HCT116 (cell line): ENCODE measurements around the gene KMT2D. TPM values are rescaled to one million over a fixed set of nuclear protein-coding genes. Genes with fewer than 3 reads are reported as not detected.

Experiments
- ATAC-seq: fragments of 200-7000 bp; cut with Tn5 transposase; 2 replicates; pipeline ENCODE4 v1.9.1; 2020; ENCODE audit warnings: mild to moderate bottlenecking, moderate library complexity
- BruUV-seq: library from RNA; stranded (reverse); fragments of 400-500 nt; replicated peaks from 2 replicates; lab custom pipeline; 2021; lab: Mats Ljungman, UMichigan
- CTCF ChIA-PET: fragments of 300-600 bp; sonication (Branson Sonifier 250); formaldehyde crosslinking; loops from one replicate; lab custom pipeline; 2021; ENCODE audit warnings: antibody characterized with exemption; lab: Charles Lee
- POLR2A ChIA-PET: fragments of 300-600, 350-600 bp; sonication (Branson Sonifier 250); formaldehyde crosslinking; loops from one replicate; lab custom pipeline; 2021; ENCODE audit warnings: antibody characterized with exemption; lab: Charles Lee
- RAD21 ChIA-PET, 2 experiments: fragments of 300-600 bp; sonication (Branson Sonifier 250); formaldehyde crosslinking; loops; one replicate each; lab custom pipeline; 2023; ENCODE audit warnings: low total read pairs in 2 of 2; ENCODE audit not compliant: uncharacterized antibody in 2 of 2, unreplicated experiment in 2 of 2, low non-redundant PET in 1 of 2; lab: Charles Lee
- DNase-seq: peaks from one replicate; pipeline ENCODE4 v3.0.0-alpha.2; 2010; ENCODE audit warnings: low read depth, low spot score
- H2AFZ ChIP-seq: fragments of 200-600 bp; shearing (Covaris generic), sonication (generic); 2 replicates; pipeline ENCODE4 v1.6.1; 2017; ENCODE audit warnings: low read depth, mixed run types, mixed read lengths, antibody characterized with exemption, low read length; ENCODE audit not compliant: poor library complexity, severe bottlenecking
- H3K27ac ChIP-seq: 2 replicates; pipeline ENCODE4 v1.5.1; 2012; ENCODE audit warnings: low read depth, low read length
- H3K27me3 ChIP-seq: fragments of 200-600 bp; sonication (generic); 2 replicates; pipeline ENCODE4 v1.6.1; 2016; ENCODE audit warnings: mixed run types, low read length, mixed read lengths; ENCODE audit not compliant: insufficient read depth
- H3K36me3 ChIP-seq, 2 experiments: fragments of 200-500 bp in 1 of 2; fragments of 200-600 bp in 1 of 2; sonication (Bioruptor generic) in 1 of 2; sonication (generic) in 1 of 2; 2 replicates each; pipeline versions ENCODE4 v1.5.1 to v1.6.1; 2014 to 2016; ENCODE audit warnings: low read length in 2 of 2, inconsistent platforms in 1 of 2, mixed read lengths in 1 of 2, mixed run types in 1 of 2; ENCODE audit not compliant: insufficient read depth in 2 of 2, control insufficient read depth in 1 of 2
- H3K4me1 ChIP-seq, 2 experiments: fragments of 200-600 bp in 1 of 2; sonication (generic) in 1 of 2; 2 replicates each; pipeline versions ENCODE4 v1.5.1 to v1.6.1; 2012 to 2017; ENCODE audit warnings: low read length in 2 of 2, inconsistent platforms in 1 of 2, mild to moderate bottlenecking in 1 of 2, mixed read lengths in 1 of 2, mixed run types in 1 of 2, moderate library complexity in 1 of 2; ENCODE audit not compliant: insufficient read depth in 2 of 2, control insufficient read depth in 1 of 2
- H3K4me2 ChIP-seq: fragments of 200-600 bp; sonication (generic); 2 replicates; pipeline ENCODE4 v1.6.1; 2017; ENCODE audit warnings: mixed run types, low read length, mixed read lengths
- H3K4me3 ChIP-seq, 2 experiments: fragments of 200-600 bp in 1 of 2; sonication (generic) in 1 of 2; replicated peaks in 1 of 2; 2 replicates each; pipeline ENCODE4 v1.5.1; 2011 to 2016; ENCODE audit warnings: low read length in 2 of 2, control low read depth in 1 of 2, low read depth in 1 of 2, mild to moderate bottlenecking in 1 of 2, mixed read lengths in 1 of 2, mixed run types in 1 of 2
- H3K79me2 ChIP-seq: fragments of 200-600 bp; sonication (generic); 2 replicates; pipeline ENCODE4 v1.6.1; 2017; ENCODE audit warnings: mild to moderate bottlenecking, mixed run types, low read length, moderate library complexity, mixed read lengths; ENCODE audit not compliant: insufficient read depth
- H3K9ac ChIP-seq: fragments of 200-600 bp; sonication (generic); 2 replicates; pipeline ENCODE4 v1.6.1; 2016; ENCODE audit warnings: low read length, mixed read lengths
- H3K9me2 ChIP-seq: fragments of 200-600 bp; sonication (generic), shearing (Covaris generic); 2 replicates; pipeline ENCODE4 v1.6.1; 2017; ENCODE audit warnings: mixed run types, mild to moderate bottlenecking, moderate library complexity; ENCODE audit not compliant: insufficient read depth
- H3K9me3 ChIP-seq, 2 experiments: fragments of 200-500 bp in 1 of 2; fragments of 200-600 bp in 1 of 2; sonication (Bioruptor generic) in 1 of 2; sonication (generic) in 1 of 2; 2 replicates each; pipeline ENCODE4 v1.6.1; 2014 to 2017; ENCODE audit warnings: low read length in 2 of 2, mixed read lengths in 2 of 2, inconsistent platforms in 1 of 2, low read depth in 1 of 2, mild to moderate bottlenecking in 1 of 2, mixed run types in 1 of 2, moderate library complexity in 1 of 2; ENCODE audit not compliant: control insufficient read depth in 1 of 2, insufficient read depth in 1 of 2
- H4K20me1 ChIP-seq: fragments of 200-600 bp; sonication (generic), shearing (Covaris generic); 2 replicates; pipeline ENCODE4 v1.6.1; 2017; ENCODE audit warnings: mixed run types, mild to moderate bottlenecking, moderate library complexity; ENCODE audit not compliant: insufficient read depth
- CBX3 ChIP-seq: IDR thresholded peaks from 2 replicates; pipeline ENCODE4 v1.6.1; 2012; ENCODE audit warnings: low read depth
- CEBPB ChIP-seq: IDR thresholded peaks from 2 replicates; pipeline ENCODE4 v1.6.1; 2012; ENCODE audit warnings: low read depth
- ELF1 ChIP-seq: IDR thresholded peaks from 2 replicates; pipeline ENCODE4 v1.6.1; 2012; ENCODE audit warnings: low read depth, borderline replicate concordance
- EZH2phosphoT487 ChIP-seq: fragments of 200-600 bp; IDR thresholded peaks from 2 replicates; pipeline ENCODE4 v1.6.1; 2018; ENCODE audit warnings: antibody characterized with exemption, borderline replicate concordance
- JUND ChIP-seq: IDR thresholded peaks from 2 replicates; pipeline ENCODE4 v1.6.1; 2012
- POLR2A ChIP-seq: IDR thresholded peaks from 2 replicates; pipeline ENCODE4 v1.7.0; 2011; ENCODE audit warnings: borderline replicate concordance; ENCODE audit not compliant: insufficient read depth, insufficient read length; ENCODE audit errors: extremely low read depth
- POLR2AphosphoS5 ChIP-seq: IDR thresholded peaks from 2 replicates; pipeline ENCODE4 v1.6.1; 2011; ENCODE audit warnings: mild to moderate bottlenecking, low read depth, low read length, moderate library complexity
- SIN3A ChIP-seq: IDR thresholded peaks from 2 replicates; pipeline ENCODE4 v1.6.1; 2012; ENCODE audit warnings: low read depth
- SP1 ChIP-seq: IDR thresholded peaks from 2 replicates; pipeline ENCODE4 v1.6.1; 2012; ENCODE audit warnings: low read depth
- SRF ChIP-seq: IDR thresholded peaks from 2 replicates; pipeline ENCODE4 v1.6.1; 2012; ENCODE audit warnings: low read depth
- TCF7L2 ChIP-seq: IDR thresholded peaks from 2 replicates; pipeline ENCODE4 v1.7.0; 2011; ENCODE audit warnings: borderline replicate concordance, inconsistent platforms; ENCODE audit not compliant: insufficient read depth, insufficient read length; ENCODE audit errors: extremely low read depth
- YY1 ChIP-seq: IDR thresholded peaks from 2 replicates; pipeline ENCODE4 v1.6.1; 2011; ENCODE audit warnings: low read length, low read depth, moderate library complexity, mild to moderate bottlenecking; ENCODE audit not compliant: insufficient replicate concordance; ENCODE audit errors: extremely low read depth
- ZFX ChIP-seq: fragments of 450-650 bp; IDR thresholded peaks from 2 replicates; pipeline ENCODE4 v1.6.1; 2017
- ZNF274 ChIP-seq: fragments of 200-500 bp; sonication (Bioruptor generic); IDR thresholded peaks from 2 replicates; pipeline ENCODE4 v1.6.1; 2014; ENCODE audit warnings: mild to moderate bottlenecking, low read depth, low read length, inconsistent platforms
- intact Hi-C: fragments of 100-400 bp; cut with micrococcal nuclease; formaldehyde crosslinking; loops from 2 replicates; pipeline ENCODE4 v1.10.0; 2022
- total RNA-seq: library from RNA; stranded (reverse); gene quantifications from one replicate; pipeline ENCODE4 v1.2.1, GENCODE V29; 2021; ENCODE audit not compliant: unreplicated experiment
- TF ChIP-seq, protein P1 (sequence below), 3 experiments: fragments of 200-600 bp in 1 of 3; sonication (generic) in 1 of 3; IDR thresholded peaks in 2 of 3; conservative IDR thresholded peaks in 1 of 3; 2 replicates each; pipeline ENCODE4 v1.5.1; 2012 to 2017; ENCODE audit warnings: low read depth in 2 of 3, low read length in 2 of 3, antibody characterized with exemption in 1 of 3, borderline replicate concordance in 1 of 3, control low read depth in 1 of 3, mild to moderate bottlenecking in 1 of 3, mixed read lengths in 1 of 3, mixed run types in 1 of 3, moderate library complexity in 1 of 3; ENCODE audit not compliant: insufficient read depth in 1 of 3
- TF ChIP-seq, protein P2 (sequence below): IDR thresholded peaks from 2 replicates; pipeline ENCODE4 v1.6.1; 2012
- TF ChIP-seq, protein P3 (sequence below): IDR thresholded peaks from 2 replicates; pipeline ENCODE4 v1.6.1; 2011; ENCODE audit warnings: mild to moderate bottlenecking, low read length, moderate library complexity; ENCODE audit not compliant: insufficient replicate concordance; ENCODE audit errors: extremely low read depth
- TF ChIP-seq, protein P4 (sequence below): IDR thresholded peaks from 2 replicates; pipeline ENCODE4 v1.6.1; 2012

Gene KMT2D
- total RNA-seq, 1 experiment from 2014 or later, result 71.3 TPM

DNA sequence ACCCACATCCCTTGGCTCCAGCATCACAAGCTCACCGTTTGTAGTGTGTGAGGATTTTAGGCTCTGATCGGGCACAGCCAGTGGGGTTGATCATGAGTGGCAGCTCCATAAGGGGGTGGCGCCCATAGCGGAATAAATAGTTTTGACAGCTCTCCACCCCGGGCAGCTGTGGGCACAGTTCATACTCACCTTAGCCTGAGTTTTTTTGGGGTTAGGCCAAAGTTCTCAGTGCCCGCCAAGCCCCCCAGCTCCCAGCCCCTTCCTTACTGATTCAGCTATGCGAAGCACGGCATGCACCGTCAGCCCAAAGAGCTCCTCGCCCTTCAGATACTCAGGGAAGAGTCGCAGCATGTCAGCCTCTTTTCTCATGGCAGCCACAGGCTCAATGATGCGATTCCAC lies 36.1 kb downstream of the KMT2D start:
- no peak for ATAC-seq
- POLR2A ChIA-PET, result no interaction called here
- no peaks in the 10 kb centered on the region for H3K9me2 ChIP-seq
- no TSS peak for BruUV-seq
- no peak overlapping the region for H3K4me3 ChIP-seq
- CTCF ChIA-PET, result no interaction called here
- peaks cover 0 to 5% of the 10 kb centered on the region in 2 experiments; a peak in 2 of 4 replicates for H3K4me1 ChIP-seq
- H3K27ac ChIP-seq, result no peak overlapping the region
- no peak for DNase-seq
- RAD21 ChIA-PET, result no interaction called here
- no peak overlapping the region for H2AFZ ChIP-seq
- H3K36me3 ChIP-seq, result peaks cover 47 to 54% of the 10 kb centered on the region in 2 experiments
- no peaks in the 10 kb centered on the region for H3K9me3 ChIP-seq
- peaks cover 14% of the 10 kb centered on the region; the same call in 1 of the 2 replicates for H3K79me2 ChIP-seq
- H3K27me3 ChIP-seq, result no peaks in the 10 kb centered on the region
- H3K9ac ChIP-seq, result no peak overlapping the region
- intact Hi-C loops, result no loop called here
- no peak overlapping the region for H3K4me2 ChIP-seq
- H4K20me1 ChIP-seq, result no peaks in the 10 kb centered on the region
- no peak for TF ChIP-seq SRF
- TF ChIP-seq ELF1, result no peak
- TF ChIP-seq SP1, result no peak
- TF ChIP-seq, protein P1, sequence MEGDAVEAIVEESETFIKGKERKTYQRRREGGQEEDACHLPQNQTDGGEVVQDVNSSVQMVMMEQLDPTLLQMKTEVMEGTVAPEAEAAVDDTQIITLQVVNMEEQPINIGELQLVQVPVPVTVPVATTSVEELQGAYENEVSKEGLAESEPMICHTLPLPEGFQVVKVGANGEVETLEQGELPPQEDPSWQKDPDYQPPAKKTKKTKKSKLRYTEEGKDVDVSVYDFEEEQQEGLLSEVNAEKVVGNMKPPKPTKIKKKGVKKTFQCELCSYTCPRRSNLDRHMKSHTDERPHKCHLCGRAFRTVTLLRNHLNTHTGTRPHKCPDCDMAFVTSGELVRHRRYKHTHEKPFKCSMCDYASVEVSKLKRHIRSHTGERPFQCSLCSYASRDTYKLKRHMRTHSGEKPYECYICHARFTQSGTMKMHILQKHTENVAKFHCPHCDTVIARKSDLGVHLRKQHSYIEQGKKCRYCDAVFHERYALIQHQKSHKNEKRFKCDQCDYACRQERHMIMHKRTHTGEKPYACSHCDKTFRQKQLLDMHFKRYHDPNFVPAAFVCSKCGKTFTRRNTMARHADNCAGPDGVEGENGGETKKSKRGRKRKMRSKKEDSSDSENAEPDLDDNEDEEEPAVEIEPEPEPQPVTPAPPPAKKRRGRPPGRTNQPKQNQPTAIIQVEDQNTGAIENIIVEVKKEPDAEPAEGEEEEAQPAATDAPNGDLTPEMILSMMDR (IDR thresholded peaks at IDR 0.05 in 2 of 3, conservative IDR thresholded peaks at IDR 0.05 in 1 of 3; ENCODE audit: borderline replicate concordance in 1 of 3, insufficient read depth in 1 of 3, low read depth in 2 of 3, low read length in 2 of 3), result no peak
- TF ChIP-seq POLR2AphosphoS5, result no peak
- TF ChIP-seq, protein P2, sequence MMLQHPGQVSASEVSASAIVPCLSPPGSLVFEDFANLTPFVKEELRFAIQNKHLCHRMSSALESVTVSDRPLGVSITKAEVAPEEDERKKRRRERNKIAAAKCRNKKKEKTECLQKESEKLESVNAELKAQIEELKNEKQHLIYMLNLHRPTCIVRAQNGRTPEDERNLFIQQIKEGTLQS, result no peak
- TF ChIP-seq ZNF274, result no peak
- TF ChIP-seq JUND, result no peak
- TF ChIP-seq POLR2A, result no peak
- TF ChIP-seq, protein P3, sequence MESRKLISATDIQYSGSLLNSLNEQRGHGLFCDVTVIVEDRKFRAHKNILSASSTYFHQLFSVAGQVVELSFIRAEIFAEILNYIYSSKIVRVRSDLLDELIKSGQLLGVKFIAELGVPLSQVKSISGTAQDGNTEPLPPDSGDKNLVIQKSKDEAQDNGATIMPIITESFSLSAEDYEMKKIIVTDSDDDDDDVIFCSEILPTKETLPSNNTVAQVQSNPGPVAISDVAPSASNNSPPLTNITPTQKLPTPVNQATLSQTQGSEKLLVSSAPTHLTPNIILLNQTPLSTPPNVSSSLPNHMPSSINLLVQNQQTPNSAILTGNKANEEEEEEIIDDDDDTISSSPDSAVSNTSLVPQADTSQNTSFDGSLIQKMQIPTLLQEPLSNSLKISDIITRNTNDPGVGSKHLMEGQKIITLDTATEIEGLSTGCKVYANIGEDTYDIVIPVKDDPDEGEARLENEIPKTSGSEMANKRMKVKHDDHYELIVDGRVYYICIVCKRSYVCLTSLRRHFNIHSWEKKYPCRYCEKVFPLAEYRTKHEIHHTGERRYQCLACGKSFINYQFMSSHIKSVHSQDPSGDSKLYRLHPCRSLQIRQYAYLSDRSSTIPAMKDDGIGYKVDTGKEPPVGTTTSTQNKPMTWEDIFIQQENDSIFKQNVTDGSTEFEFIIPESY, result no peak
- no peak for TF ChIP-seq TCF7L2
- TF ChIP-seq CBX3, result no peak
- no peak for TF ChIP-seq YY1
- no peak for TF ChIP-seq SIN3A
- TF ChIP-seq CEBPB, result no peak
- TF ChIP-seq ZFX, result no peak
- TF ChIP-seq EZH2phosphoT487, result no peak
- TF ChIP-seq, protein P4, sequence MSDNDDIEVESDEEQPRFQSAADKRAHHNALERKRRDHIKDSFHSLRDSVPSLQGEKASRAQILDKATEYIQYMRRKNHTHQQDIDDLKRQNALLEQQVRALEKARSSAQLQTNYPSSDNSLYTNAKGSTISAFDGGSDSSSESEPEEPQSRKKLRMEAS, result no peak
